ENCODE measurements around the gene ZNF683. TPM values are rescaled to one million over a fixed set of nuclear protein-coding genes. Genes with fewer than 3 reads are reported as not detected.
A peak's percentile ranks its signal among the peaks of the same experiment; 100 is the strongest.

ZNF683 gene
- total and polyA plus RNA-seq, 2 of the 4 experiments (the other 2 are of a cell fraction) = not detected

GRCh38 chr1:26403656-26404055, 31.1 kb upstream of the ZNF683 start:
- POLR2A ChIA-PET (ENCODE audit: unreplicated experiment) = no interaction called here
- Histone ChIP-seq H3K14ac (replicated peaks; ENCODE audit: low read depth, low read length) (no peak overlapping the region), H2AK5ac (ENCODE audit: low read depth, low read length) (0 out of 2 replicates have a peak overlapping the region, but pooled peaks have one; percentile 57), H2AFZ (replicated peaks; ENCODE audit: low read length, poor library complexity) (no peak overlapping the region), H3K27ac (ENCODE audit: insufficient read depth, low read length) (no peak overlapping the region), H4K91ac (ENCODE audit: insufficient read depth, low read depth, low read length) (no peak overlapping the region), H3K23ac (ENCODE audit: low read depth, low read length) (no peak overlapping the region), H2BK15ac (ENCODE audit: low read depth, low read length) (no peak overlapping the region), H3K4ac (ENCODE audit: low read depth, low read length) (peak overlapping the region; percentile 32; the same call in 1 of the 2 replicates), H3K56ac (ENCODE audit: extremely low read depth, insufficient read depth, low read length) (no peak overlapping the region), H2BK120ac (ENCODE audit: low read depth, low read length) (no peak overlapping the region), H2BK20ac (ENCODE audit: low read depth, low read length) (no peak overlapping the region), H3K79me1 (ENCODE audit: low read depth in 1 of 2, low read length in 2 of 2) (no peaks in the 10 kb centered on the region), H4K8ac (ENCODE audit: low read depth in 2 of 2, low read length in 2 of 2) (no peak overlapping the region), H3K36me3 (ENCODE audit: control insufficient read depth, insufficient read depth, low read length) (no peaks in the 10 kb centered on the region), H2AK9ac (replicated peaks; ENCODE audit: low read depth, low read length, poor library complexity) (no peak overlapping the region), H4K5ac (ENCODE audit: low read depth, low read length) (no peak overlapping the region), H4K20me1 (ENCODE audit: insufficient read depth, low read length) (no peaks in the 10 kb centered on the region), H3K4me2 (ENCODE audit: low read depth, low read length) (no peak overlapping the region), H3K27me3 (ENCODE audit: control insufficient read depth, insufficient read depth, low read length) (peaks cover 2% of the 10 kb centered on the region; the same call in 1 of the 2 replicates), H2BK5ac (ENCODE audit: low read depth, low read length, poor library complexity, severe bottlenecking) (peak overlapping the region; percentile 24), H3K9me3 (ENCODE audit: control insufficient read depth, insufficient read depth, low read length) (no peaks in the 10 kb centered on the region), H3K4me3 (ENCODE audit: insufficient read depth, low read depth, low read length) (no peak overlapping the region), H3K4me1 (ENCODE audit: control insufficient read depth, insufficient read depth, low read length) (no peaks in the 10 kb centered on the region; the same call in 1 of the 2 replicates), H3K9ac (ENCODE audit: low read depth, low read length) (no peak overlapping the region), H3K9me1 (ENCODE audit: insufficient read depth, low read length) (no peaks in the 10 kb centered on the region), H3K18ac (ENCODE audit: low read depth, low read length) (no peak overlapping the region)
- intact Hi-C loops (cut with micrococcal nuclease) = no loop called here
- no TSS peak for BruUV-seq (replicated peaks)
- TF ChIP-seq RFX5 (IDR thresholded peaks at IDR 0.05; ENCODE audit: low read depth, low read length) = no peak
- TF ChIP-seq SMC3 (IDR thresholded peaks at IDR 0.05; ENCODE audit: low read depth, low read length) = no peak
- DNase-seq (no peak), ATAC-seq (ENCODE audit: low read depth) (no peak)
- in situ Hi-C loops (cut with MboI; ENCODE audit: low sequenced_read_pairs) = no loop called here
- dilution Hi-C loops (cut with HindIII; ENCODE audit: low sequenced_read_pairs, unreplicated experiment) = no loop called here
- CTCF ChIA-PET = no interaction called here
- no CpG with 5 or more reads among the region's 4 CpGs for WGBS, 2 experiments (ENCODE audit: extremely low coverage in 2 of 2, insufficient read length in 1 of 2)
